Measurements from ENCODE around the gene FUT7.
"Not testable (repeated sequence)": the region's sequence is repeated elsewhere in the genome, so short reads cannot be mapped to it uniquely, and the experiment has no call there.

The FUT7 gene

GRCh38 chr9:137034039-137034708 lies 2.3 kb upstream of the FUT7 start:
- no peaks in the 10 kb centered on the region for H3K27me3 ChIP-seq
- no peaks in the 10 kb centered on the region for H3K9me3 ChIP-seq
- H3K4me3 ChIP-seq (ENCODE audit: low read depth in 1 of 2, low read length in 1 of 2): peak overlapping the region; percentile 83 to 86
- H3K4me1 ChIP-seq (ENCODE audit: control insufficient read depth in 1 of 2, insufficient read depth in 1 of 2, low read depth in 1 of 2, low read length in 1 of 2): peaks cover 58 to 67% of the 10 kb centered on the region in 2 experiments
- peaks cover 53% of the 10 kb centered on the region for H3K36me3 ChIP-seq
- no peak for TF ChIP-seq CTCF (IDR thresholded peaks at IDR 0.05)
- peak overlapping the region; percentile 91 for H3K27ac ChIP-seq

DNA sequence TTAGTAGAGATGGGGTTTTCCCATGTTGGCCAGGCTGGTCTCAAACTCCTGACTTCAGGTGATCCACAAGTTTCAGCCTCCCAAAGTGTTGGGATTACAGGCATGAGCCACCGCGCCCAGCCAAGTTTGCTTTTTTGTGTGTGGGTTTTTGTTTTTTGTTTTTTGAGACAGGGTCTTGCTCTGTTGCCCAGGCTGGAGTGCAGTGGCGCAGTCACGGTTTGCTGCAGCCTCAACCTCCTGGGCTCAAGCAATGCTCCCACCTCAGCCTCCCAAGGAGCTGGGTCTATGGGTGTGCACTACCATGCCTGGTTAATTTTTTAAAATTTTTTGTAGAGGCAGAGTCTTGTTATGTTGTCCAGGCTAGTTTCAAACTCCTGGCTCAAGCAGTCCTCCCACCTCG lies 1.6 kb upstream of the FUT7 start:
- H3K27me3 ChIP-seq, H3K9me3 ChIP-seq: not testable (repeated sequence)
- H3K27ac ChIP-seq: peak overlapping the region; percentile 91
- peaks cover 48% of the 10 kb centered on the region for H3K36me3 ChIP-seq
- H3K4me1 ChIP-seq (ENCODE audit: control insufficient read depth in 1 of 2, insufficient read depth in 1 of 2, low read depth in 1 of 2, low read length in 1 of 2): peaks cover 65 to 74% of the 10 kb centered on the region in 2 experiments
- peak overlapping the region; percentile 83 to 86 for H3K4me3 ChIP-seq (ENCODE audit: low read depth in 1 of 2, low read length in 1 of 2)

- H3K27ac ChIP-seq: peak overlapping the region; percentile 91
- TF ChIP-seq CTCF (IDR thresholded peaks at IDR 0.05): no peak
- no peaks in the 10 kb centered on the region for H3K27me3 ChIP-seq
- H3K4me3 ChIP-seq (ENCODE audit: low read depth in 1 of 2, low read length in 1 of 2): peak overlapping the region; percentile 83 to 86
- H3K36me3 ChIP-seq: peaks cover 43% of the 10 kb centered on the region
- H3K4me1 ChIP-seq (ENCODE audit: control insufficient read depth in 1 of 2, insufficient read depth in 1 of 2, low read depth in 1 of 2, low read length in 1 of 2): peaks cover 67 to 75% of the 10 kb centered on the region in 2 experiments
- no peaks in the 10 kb centered on the region for H3K9me3 ChIP-seq
Measured at GRCh38 chr9:137032858-137033257, 970 bp upstream of the FUT7 start.

DNA sequence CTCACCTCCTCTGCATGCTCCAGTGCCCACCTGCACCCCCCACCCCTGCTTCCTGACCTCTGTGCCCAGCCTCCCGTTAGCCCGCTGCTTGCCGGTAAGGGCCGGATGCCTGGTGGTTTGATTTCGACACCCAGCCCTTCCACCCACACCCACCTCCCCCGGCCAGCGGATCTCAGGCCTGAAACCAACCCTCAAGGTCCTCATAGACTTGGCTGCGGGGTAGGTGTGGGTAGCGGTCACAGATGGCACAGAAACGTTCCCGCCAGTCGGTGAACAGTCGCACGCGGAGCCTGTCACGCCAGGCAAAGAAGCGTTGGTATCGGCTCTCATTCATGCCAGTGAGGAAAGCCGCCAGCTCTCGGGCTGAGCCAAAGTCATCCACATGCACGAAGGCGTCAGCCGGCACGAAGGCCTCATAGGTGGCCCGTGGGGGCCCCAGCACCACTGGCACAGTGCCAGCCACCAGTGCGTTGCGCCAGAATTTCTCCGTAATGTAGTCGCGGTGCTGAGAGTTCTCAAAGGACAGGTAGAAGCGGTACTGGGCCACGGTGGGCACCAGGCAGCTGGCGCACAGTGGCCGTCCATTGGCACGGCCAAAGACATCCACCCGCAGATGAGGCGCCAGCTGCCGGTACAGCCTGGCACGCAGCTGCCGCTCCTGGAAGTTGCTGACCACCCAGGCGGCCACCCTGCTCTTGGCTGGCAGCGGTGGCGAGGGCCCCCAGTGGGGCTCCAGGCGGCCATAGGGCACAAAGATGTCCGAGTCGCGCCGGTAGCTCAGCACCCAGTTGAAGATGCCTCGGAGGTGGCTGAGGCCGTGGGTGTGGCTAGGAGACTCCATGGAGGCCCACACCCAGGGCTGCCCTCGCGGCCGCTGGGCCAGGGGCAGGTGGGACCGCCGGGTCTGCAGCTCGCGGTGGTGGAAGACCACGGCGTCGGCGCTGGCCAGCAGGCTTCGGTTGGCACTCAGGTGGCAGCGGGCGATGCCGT lies 1.1 kb downstream of the FUT7 start:
- H3K27ac ChIP-seq: peak overlapping the region; percentile 91
- no peak for TF ChIP-seq CTCF (IDR thresholded peaks at IDR 0.05)
- H3K4me3 ChIP-seq (ENCODE audit: low read depth in 1 of 2, low read length in 1 of 2): peak overlapping the region; percentile 83 to 86

GRCh38 chr9:137030006-137030405 lies 1.9 kb downstream of the FUT7 start:
- Histone ChIP-seq H3K36me3 (peaks cover 17% of the 10 kb centered on the region), H3K4me3 (ENCODE audit: low read depth in 1 of 2, low read length in 1 of 2) (peak overlapping the region; percentile 83 to 86), H3K9me3 (no peaks in the 10 kb centered on the region), H3K27ac (peak overlapping the region; percentile 91), H3K4me1 (ENCODE audit: control insufficient read depth in 1 of 2, insufficient read depth in 1 of 2, low read depth in 1 of 2, low read length in 1 of 2) (peaks cover 66 to 71% of the 10 kb centered on the region in 2 experiments), H3K27me3 (peaks cover 10% of the 10 kb centered on the region)
- no peak for TF ChIP-seq CTCF (IDR thresholded peaks at IDR 0.05)

More for the DNA sequence above, 1.1 kb downstream of the FUT7 start:
- Histone ChIP-seq H3K27me3 (peaks cover 10% of the 10 kb centered on the region), H3K4me1 (ENCODE audit: control insufficient read depth in 1 of 2, insufficient read depth in 1 of 2, low read depth in 1 of 2, low read length in 1 of 2) (peaks cover 75 to 80% of the 10 kb centered on the region in 2 experiments), H3K9me3 (no peaks in the 10 kb centered on the region), H3K36me3 (peaks cover 25% of the 10 kb centered on the region)
